HCT116 (cell line): ENCODE data around the gene TBX3. TPM values are rescaled to one million over a fixed set of nuclear protein-coding genes. Genes with fewer than 3 reads are reported as not detected.

Experiments used
- ATAC-seq: fragments of 200-7000 bp; cut with Tn5 transposase; 2 replicates; pipeline ENCODE4 v1.9.1; 2020; ENCODE audit warnings: mild to moderate bottlenecking, moderate library complexity
- BruUV-seq: library from RNA; stranded (reverse); fragments of 400-500 nt; replicated peaks from 2 replicates; lab custom pipeline; 2021; lab: Mats Ljungman, UMichigan
- CTCF ChIA-PET: fragments of 300-600 bp; sonication (Branson Sonifier 250); formaldehyde crosslinking; loops from one replicate; lab custom pipeline; 2021; ENCODE audit warnings: antibody characterized with exemption; lab: Charles Lee
- POLR2A ChIA-PET: fragments of 300-600, 350-600 bp; sonication (Branson Sonifier 250); formaldehyde crosslinking; loops from one replicate; lab custom pipeline; 2021; ENCODE audit warnings: antibody characterized with exemption; lab: Charles Lee
- RAD21 ChIA-PET, 2 experiments: fragments of 300-600 bp; sonication (Branson Sonifier 250); formaldehyde crosslinking; loops; one replicate each; lab custom pipeline; 2023; ENCODE audit warnings: low total read pairs in 2 of 2; ENCODE audit not compliant: uncharacterized antibody in 2 of 2, unreplicated experiment in 2 of 2, low non-redundant PET in 1 of 2; lab: Charles Lee
- DNase-seq: peaks from one replicate; pipeline ENCODE4 v3.0.0-alpha.2; 2010; ENCODE audit warnings: low read depth, low spot score
- H2AFZ ChIP-seq: fragments of 200-600 bp; shearing (Covaris generic), sonication (generic); 2 replicates; pipeline ENCODE4 v1.6.1; 2017; ENCODE audit warnings: low read depth, mixed run types, mixed read lengths, antibody characterized with exemption, low read length; ENCODE audit not compliant: poor library complexity, severe bottlenecking
- H3K27ac ChIP-seq: 2 replicates; pipeline ENCODE4 v1.5.1; 2012; ENCODE audit warnings: low read depth, low read length
- H3K27me3 ChIP-seq: fragments of 200-600 bp; sonication (generic); 2 replicates; pipeline ENCODE4 v1.6.1; 2016; ENCODE audit warnings: mixed run types, low read length, mixed read lengths; ENCODE audit not compliant: insufficient read depth
- H3K36me3 ChIP-seq, 2 experiments: fragments of 200-500 bp in 1 of 2; fragments of 200-600 bp in 1 of 2; sonication (Bioruptor generic) in 1 of 2; sonication (generic) in 1 of 2; 2 replicates each; pipeline versions ENCODE4 v1.5.1 to v1.6.1; 2014 to 2016; ENCODE audit warnings: low read length in 2 of 2, inconsistent platforms in 1 of 2, mixed read lengths in 1 of 2, mixed run types in 1 of 2; ENCODE audit not compliant: insufficient read depth in 2 of 2, control insufficient read depth in 1 of 2
- H3K4me1 ChIP-seq, 2 experiments: fragments of 200-600 bp in 1 of 2; sonication (generic) in 1 of 2; 2 replicates each; pipeline versions ENCODE4 v1.5.1 to v1.6.1; 2012 to 2017; ENCODE audit warnings: low read length in 2 of 2, inconsistent platforms in 1 of 2, mild to moderate bottlenecking in 1 of 2, mixed read lengths in 1 of 2, mixed run types in 1 of 2, moderate library complexity in 1 of 2; ENCODE audit not compliant: insufficient read depth in 2 of 2, control insufficient read depth in 1 of 2
- H3K4me2 ChIP-seq: fragments of 200-600 bp; sonication (generic); 2 replicates; pipeline ENCODE4 v1.6.1; 2017; ENCODE audit warnings: mixed run types, low read length, mixed read lengths
- H3K4me3 ChIP-seq, 2 experiments: fragments of 200-600 bp in 1 of 2; sonication (generic) in 1 of 2; replicated peaks in 1 of 2; 2 replicates each; pipeline ENCODE4 v1.5.1; 2011 to 2016; ENCODE audit warnings: low read length in 2 of 2, control low read depth in 1 of 2, low read depth in 1 of 2, mild to moderate bottlenecking in 1 of 2, mixed read lengths in 1 of 2, mixed run types in 1 of 2
- H3K79me2 ChIP-seq: fragments of 200-600 bp; sonication (generic); 2 replicates; pipeline ENCODE4 v1.6.1; 2017; ENCODE audit warnings: mild to moderate bottlenecking, mixed run types, low read length, moderate library complexity, mixed read lengths; ENCODE audit not compliant: insufficient read depth
- H3K9ac ChIP-seq: fragments of 200-600 bp; sonication (generic); 2 replicates; pipeline ENCODE4 v1.6.1; 2016; ENCODE audit warnings: low read length, mixed read lengths
- H3K9me2 ChIP-seq: fragments of 200-600 bp; sonication (generic), shearing (Covaris generic); 2 replicates; pipeline ENCODE4 v1.6.1; 2017; ENCODE audit warnings: mixed run types, mild to moderate bottlenecking, moderate library complexity; ENCODE audit not compliant: insufficient read depth
- H3K9me3 ChIP-seq, 2 experiments: fragments of 200-500 bp in 1 of 2; fragments of 200-600 bp in 1 of 2; sonication (Bioruptor generic) in 1 of 2; sonication (generic) in 1 of 2; 2 replicates each; pipeline ENCODE4 v1.6.1; 2014 to 2017; ENCODE audit warnings: low read length in 2 of 2, mixed read lengths in 2 of 2, inconsistent platforms in 1 of 2, low read depth in 1 of 2, mild to moderate bottlenecking in 1 of 2, mixed run types in 1 of 2, moderate library complexity in 1 of 2; ENCODE audit not compliant: control insufficient read depth in 1 of 2, insufficient read depth in 1 of 2
- H4K20me1 ChIP-seq: fragments of 200-600 bp; sonication (generic), shearing (Covaris generic); 2 replicates; pipeline ENCODE4 v1.6.1; 2017; ENCODE audit warnings: mixed run types, mild to moderate bottlenecking, moderate library complexity; ENCODE audit not compliant: insufficient read depth
- RAD21 ChIP-seq: IDR thresholded peaks from 2 replicates; pipeline ENCODE4 v1.6.1; 2012; ENCODE audit warnings: low read depth, mild to moderate bottlenecking
- TCF7L2 ChIP-seq: IDR thresholded peaks from 2 replicates; pipeline ENCODE4 v1.7.0; 2011; ENCODE audit warnings: borderline replicate concordance, inconsistent platforms; ENCODE audit not compliant: insufficient read depth, insufficient read length; ENCODE audit errors: extremely low read depth
- ZFX ChIP-seq: fragments of 450-650 bp; IDR thresholded peaks from 2 replicates; pipeline ENCODE4 v1.6.1; 2017
- intact Hi-C: fragments of 100-400 bp; cut with micrococcal nuclease; formaldehyde crosslinking; loops from 2 replicates; pipeline ENCODE4 v1.10.0; 2022
- total RNA-seq: library from RNA; stranded (reverse); gene quantifications from one replicate; pipeline ENCODE4 v1.2.1, GENCODE V29; 2021; ENCODE audit not compliant: unreplicated experiment
- TF ChIP-seq, protein P1 (sequence below): IDR thresholded peaks from 2 replicates; pipeline ENCODE4 v1.6.1; 2012; ENCODE audit warnings: low read depth
- TF ChIP-seq, protein P2 (sequence below), 3 experiments: fragments of 200-600 bp in 1 of 3; sonication (generic) in 1 of 3; IDR thresholded peaks in 2 of 3; conservative IDR thresholded peaks in 1 of 3; 2 replicates each; pipeline ENCODE4 v1.5.1; 2012 to 2017; ENCODE audit warnings: low read depth in 2 of 3, low read length in 2 of 3, antibody characterized with exemption in 1 of 3, borderline replicate concordance in 1 of 3, control low read depth in 1 of 3, mild to moderate bottlenecking in 1 of 3, mixed read lengths in 1 of 3, mixed run types in 1 of 3, moderate library complexity in 1 of 3; ENCODE audit not compliant: insufficient read depth in 1 of 3

The TBX3 gene
- total RNA-seq, 1 experiment from 2014 or later: 12.8 TPM

DNA sequence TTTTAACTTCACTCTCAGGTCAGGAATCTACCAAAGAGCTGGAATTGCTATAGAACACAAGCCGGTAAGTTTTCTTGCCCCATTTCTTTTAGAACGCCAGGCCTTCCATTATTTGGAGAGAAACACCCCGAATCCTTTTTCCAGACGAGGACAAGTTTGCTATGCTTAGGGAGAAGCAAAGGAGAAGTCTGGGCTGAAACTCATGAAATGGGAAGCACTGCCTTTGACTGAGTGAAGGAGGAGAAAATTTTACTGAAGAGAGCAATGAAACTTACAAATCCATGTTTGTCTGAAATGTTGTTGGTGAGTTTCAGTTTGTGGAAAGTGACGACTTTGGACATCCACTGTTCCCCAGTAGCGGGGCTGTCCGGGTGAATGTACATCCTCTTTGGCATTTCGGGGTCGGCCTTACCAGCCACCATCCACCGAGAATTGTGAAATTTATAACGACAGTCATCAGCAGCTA lies 3.3 kb downstream of the TBX3 start:
- DNase-seq (no peak), ATAC-seq (no peak)
- H3K27ac ChIP-seq: no peak overlapping the region
- H3K27me3 ChIP-seq: no peaks in the 10 kb centered on the region
- intact Hi-C loops: loop anchor here (5.0 to 10.0 kb wide), 4 partner anchors 254 to 1092 kb away; no protein-coding TSS in a partner anchor
- H3K36me3 ChIP-seq: peaks cover 3 to 4% of the 10 kb centered on the region in 2 experiments; a peak in 1 of 4 replicates
- peaks cover 16% of the 10 kb centered on the region for H3K79me2 ChIP-seq
- POLR2A ChIA-PET: no interaction called here
- BruUV-seq: no TSS peak
- CTCF ChIA-PET: interaction anchor here (0.6 kb wide), 1 partner anchor 179 kb away, joined by 3 read pairs; no protein-coding TSS in a partner anchor
- H4K20me1 ChIP-seq: no peaks in the 10 kb centered on the region
- H3K4me2 ChIP-seq: no peak overlapping the region
- RAD21 ChIA-PET: no interaction called here
- no peaks in the 10 kb centered on the region for H3K9me3 ChIP-seq
- H2AFZ ChIP-seq: no peak overlapping the region
- H3K4me3 ChIP-seq: no peak overlapping the region
- H3K4me1 ChIP-seq: peaks cover 6 to 23% of the 10 kb centered on the region in 2 experiments
- TF ChIP-seq, protein P1, sequence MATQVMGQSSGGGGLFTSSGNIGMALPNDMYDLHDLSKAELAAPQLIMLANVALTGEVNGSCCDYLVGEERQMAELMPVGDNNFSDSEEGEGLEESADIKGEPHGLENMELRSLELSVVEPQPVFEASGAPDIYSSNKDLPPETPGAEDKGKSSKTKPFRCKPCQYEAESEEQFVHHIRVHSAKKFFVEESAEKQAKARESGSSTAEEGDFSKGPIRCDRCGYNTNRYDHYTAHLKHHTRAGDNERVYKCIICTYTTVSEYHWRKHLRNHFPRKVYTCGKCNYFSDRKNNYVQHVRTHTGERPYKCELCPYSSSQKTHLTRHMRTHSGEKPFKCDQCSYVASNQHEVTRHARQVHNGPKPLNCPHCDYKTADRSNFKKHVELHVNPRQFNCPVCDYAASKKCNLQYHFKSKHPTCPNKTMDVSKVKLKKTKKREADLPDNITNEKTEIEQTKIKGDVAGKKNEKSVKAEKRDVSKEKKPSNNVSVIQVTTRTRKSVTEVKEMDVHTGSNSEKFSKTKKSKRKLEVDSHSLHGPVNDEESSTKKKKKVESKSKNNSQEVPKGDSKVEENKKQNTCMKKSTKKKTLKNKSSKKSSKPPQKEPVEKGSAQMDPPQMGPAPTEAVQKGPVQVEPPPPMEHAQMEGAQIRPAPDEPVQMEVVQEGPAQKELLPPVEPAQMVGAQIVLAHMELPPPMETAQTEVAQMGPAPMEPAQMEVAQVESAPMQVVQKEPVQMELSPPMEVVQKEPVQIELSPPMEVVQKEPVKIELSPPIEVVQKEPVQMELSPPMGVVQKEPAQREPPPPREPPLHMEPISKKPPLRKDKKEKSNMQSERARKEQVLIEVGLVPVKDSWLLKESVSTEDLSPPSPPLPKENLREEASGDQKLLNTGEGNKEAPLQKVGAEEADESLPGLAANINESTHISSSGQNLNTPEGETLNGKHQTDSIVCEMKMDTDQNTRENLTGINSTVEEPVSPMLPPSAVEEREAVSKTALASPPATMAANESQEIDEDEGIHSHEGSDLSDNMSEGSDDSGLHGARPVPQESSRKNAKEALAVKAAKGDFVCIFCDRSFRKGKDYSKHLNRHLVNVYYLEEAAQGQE: no peak
- TF ChIP-seq RAD21 (no peak), ZFX (no peak), TCF7L2 (no peak)
- TF ChIP-seq, protein P2, sequence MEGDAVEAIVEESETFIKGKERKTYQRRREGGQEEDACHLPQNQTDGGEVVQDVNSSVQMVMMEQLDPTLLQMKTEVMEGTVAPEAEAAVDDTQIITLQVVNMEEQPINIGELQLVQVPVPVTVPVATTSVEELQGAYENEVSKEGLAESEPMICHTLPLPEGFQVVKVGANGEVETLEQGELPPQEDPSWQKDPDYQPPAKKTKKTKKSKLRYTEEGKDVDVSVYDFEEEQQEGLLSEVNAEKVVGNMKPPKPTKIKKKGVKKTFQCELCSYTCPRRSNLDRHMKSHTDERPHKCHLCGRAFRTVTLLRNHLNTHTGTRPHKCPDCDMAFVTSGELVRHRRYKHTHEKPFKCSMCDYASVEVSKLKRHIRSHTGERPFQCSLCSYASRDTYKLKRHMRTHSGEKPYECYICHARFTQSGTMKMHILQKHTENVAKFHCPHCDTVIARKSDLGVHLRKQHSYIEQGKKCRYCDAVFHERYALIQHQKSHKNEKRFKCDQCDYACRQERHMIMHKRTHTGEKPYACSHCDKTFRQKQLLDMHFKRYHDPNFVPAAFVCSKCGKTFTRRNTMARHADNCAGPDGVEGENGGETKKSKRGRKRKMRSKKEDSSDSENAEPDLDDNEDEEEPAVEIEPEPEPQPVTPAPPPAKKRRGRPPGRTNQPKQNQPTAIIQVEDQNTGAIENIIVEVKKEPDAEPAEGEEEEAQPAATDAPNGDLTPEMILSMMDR (IDR thresholded peaks at IDR 0.05 in 2 of 3, conservative IDR thresholded peaks at IDR 0.05 in 1 of 3; ENCODE audit: borderline replicate concordance in 1 of 3, insufficient read depth in 1 of 3, low read depth in 2 of 3, low read length in 2 of 3): no peak
- H3K9me2 ChIP-seq: no peaks in the 10 kb centered on the region
- H3K9ac ChIP-seq: no peak overlapping the region
